ENCODE results near the gene ZGLP1.
"Not testable (repeated sequence)": the region's sequence is repeated elsewhere in the genome, so short reads cannot be mapped to it uniquely, and the experiment has no call there.

The ZGLP1 gene

DNA sequence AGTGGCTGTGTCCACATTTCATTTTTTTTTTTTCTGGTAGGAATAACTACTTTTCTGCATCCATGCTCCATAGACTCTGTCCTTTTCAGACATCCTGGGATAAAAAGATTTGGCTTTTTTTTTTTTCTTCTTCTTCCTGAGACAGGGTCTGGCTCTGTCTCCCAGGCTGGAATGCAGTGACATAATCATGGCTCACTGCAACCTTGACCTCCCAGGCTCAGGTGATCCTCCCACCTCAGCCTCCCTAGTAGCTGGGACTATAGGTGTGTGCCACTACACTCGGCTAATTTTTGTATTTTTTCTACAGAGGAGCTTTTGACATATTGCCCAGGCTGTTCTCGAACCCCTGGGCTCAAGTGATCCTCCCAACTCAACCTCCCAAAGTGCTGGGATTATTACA lies 33.9 kb upstream of the ZGLP1 start:
- TF ChIP-seq CTCF (IDR thresholded peaks at IDR 0.05; ENCODE audit: borderline replicate concordance, control extremely low read depth, extremely low read depth, insufficient read depth, missing control alignments) = no peak
- in situ Hi-C loops (cut with MboI; ENCODE audit: low sequenced_read_pairs, unreplicated experiment) = no loop called here
- no peak for DNase-seq (ENCODE audit: low spot score)

DNA sequence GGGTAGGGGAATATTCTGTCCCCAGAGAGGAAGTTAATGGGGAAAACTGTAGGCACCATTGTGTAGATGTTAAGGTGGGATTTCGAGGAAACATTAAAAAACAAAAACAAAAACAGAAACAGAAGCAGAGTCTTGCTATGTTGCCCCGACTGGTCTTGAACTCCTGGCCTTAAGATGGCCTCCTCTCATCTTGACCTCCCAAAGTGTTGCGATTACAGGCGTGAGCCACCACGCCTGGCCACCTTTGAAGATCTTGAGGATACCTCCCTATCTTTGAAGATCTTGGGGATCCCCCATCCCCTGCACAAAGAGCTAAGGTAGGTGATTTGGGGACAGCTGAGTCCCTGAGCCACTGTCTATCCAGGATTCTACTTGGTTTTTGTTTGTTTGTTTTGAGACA lies 30.4 kb upstream of the ZGLP1 start:
- no peak for TF ChIP-seq CTCF (IDR thresholded peaks at IDR 0.05; ENCODE audit: borderline replicate concordance, control extremely low read depth, extremely low read depth, insufficient read depth, missing control alignments)
- no peak for DNase-seq (ENCODE audit: low spot score)
- in situ Hi-C loops (cut with MboI; ENCODE audit: low sequenced_read_pairs, unreplicated experiment) = no loop called here

DNA sequence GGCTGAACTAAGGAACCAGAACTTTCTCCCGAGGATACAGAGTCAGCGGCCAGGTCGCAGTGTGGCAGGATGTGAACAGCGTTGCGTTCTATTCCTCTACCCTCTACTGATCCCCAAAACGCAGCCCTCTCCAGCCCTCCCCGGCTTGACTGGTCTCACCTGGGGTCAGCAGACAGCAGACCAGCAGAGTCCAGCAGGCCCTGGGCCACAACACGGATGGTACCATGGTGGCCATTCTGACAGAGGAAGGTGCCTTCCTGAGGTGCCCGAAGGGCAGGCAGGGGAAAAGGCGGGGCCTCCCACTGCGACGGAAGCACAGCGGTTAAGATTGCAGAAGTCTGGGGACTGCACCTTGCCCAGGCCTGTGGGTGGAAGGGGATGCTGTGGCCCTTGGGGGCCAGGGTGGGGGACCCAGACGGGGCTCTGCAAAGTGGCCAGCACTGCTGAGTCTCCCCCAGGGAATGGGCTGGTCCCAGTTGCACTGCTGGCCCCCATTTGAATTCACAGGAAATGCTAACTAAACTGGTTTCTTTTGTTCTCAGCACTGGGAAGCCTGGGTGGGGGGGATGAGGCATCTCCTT lies 29.9 kb upstream of the ZGLP1 start, which contains the start of gene ICAM3:
Gene ICAM3 (minus strand): TSS at position 245 of the 581 bp plus-strand sequence. CDS start 10 bp downstream, at position 235.
- in situ Hi-C loops (cut with MboI; ENCODE audit: low sequenced_read_pairs, unreplicated experiment) = no loop called here
- TF ChIP-seq CTCF (IDR thresholded peaks at IDR 0.05; ENCODE audit: borderline replicate concordance, control extremely low read depth, extremely low read depth, insufficient read depth, missing control alignments) = no peak
- peak; percentile 80 for DNase-seq (ENCODE audit: low spot score)

DNA sequence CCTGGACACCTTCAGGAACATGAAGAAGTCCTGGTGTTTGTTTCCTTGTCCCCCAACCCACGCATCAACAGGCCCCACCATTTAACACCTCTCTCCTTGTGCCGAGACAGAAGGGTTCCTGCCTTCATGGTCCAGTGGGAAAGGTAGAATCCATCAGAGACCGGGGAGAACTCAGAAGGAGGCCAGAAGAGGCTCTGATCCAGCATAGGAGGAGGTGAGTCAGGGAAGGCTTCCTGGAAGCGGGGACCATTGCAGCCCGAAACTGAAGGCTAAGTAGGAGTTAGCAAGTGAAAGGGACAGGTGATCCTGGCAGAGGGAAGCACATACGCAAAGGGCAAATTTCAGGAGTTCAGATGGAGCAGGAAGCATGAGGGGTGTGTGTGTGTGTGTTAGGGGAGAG lies 29.3 kb upstream of the ZGLP1 start:
- in situ Hi-C loops (cut with MboI; ENCODE audit: low sequenced_read_pairs, unreplicated experiment) = no loop called here
- DNase-seq (ENCODE audit: low spot score) = no peak
- TF ChIP-seq CTCF (IDR thresholded peaks at IDR 0.05; ENCODE audit: borderline replicate concordance, control extremely low read depth, extremely low read depth, insufficient read depth, missing control alignments) = no peak

- in situ Hi-C loops (cut with MboI; ENCODE audit: low sequenced_read_pairs, unreplicated experiment) = not testable (repeated sequence)
These were observed 27.1 kb upstream of the ZGLP1 start for GRCh38 chr19:10336725-10337124.

GRCh38 chr19:10335352-10335985 lies 25.9 kb upstream of the ZGLP1 start:
- DNase-seq (ENCODE audit: low spot score) = no peak
- no peak for TF ChIP-seq CTCF (IDR thresholded peaks at IDR 0.05; ENCODE audit: borderline replicate concordance, control extremely low read depth, extremely low read depth, insufficient read depth, missing control alignments)
- in situ Hi-C loops (cut with MboI; ENCODE audit: low sequenced_read_pairs, unreplicated experiment) = no loop called here

More at GRCh38 chr19:10336725-10337124, 27.1 kb upstream of the ZGLP1 start:
- DNase-seq (ENCODE audit: low spot score) = not testable (repeated sequence)

GRCh38 chr19:10334588-10335351 lies 25.2 kb upstream of the ZGLP1 start:
- no peak for DNase-seq (ENCODE audit: low spot score)
- in situ Hi-C loops (cut with MboI; ENCODE audit: low sequenced_read_pairs, unreplicated experiment) = no loop called here
- no peak for TF ChIP-seq CTCF (IDR thresholded peaks at IDR 0.05; ENCODE audit: borderline replicate concordance, control extremely low read depth, extremely low read depth, insufficient read depth, missing control alignments)
